NCI-H510A treated with DMSO at 0.1 percent for 48 hours (cell line): Measurements from ENCODE around the gene PHKB.

Experiments
- DNase-seq: peaks from one replicate; lab custom pipeline; 2025; lab: John Stamatoyannopoulos, UW

PHKB gene

GRCh38 chr16:47731252-47731651 is 270.1 kb downstream of the PHKB start:
- no peak for DNase-seq

GRCh38 chr16:47732122-47732521 is 271.0 kb downstream of the PHKB start:
- DNase-seq = no peak

- DNase-seq = no peak
Measured at GRCh38 chr16:47732523-47733111, 271.5 kb downstream of the PHKB start.

- peak; percentile 15 for DNase-seq
Measured at GRCh38 chr16:47734081-47734857, 273.1 kb downstream of the PHKB start.

- peak; percentile 60 for DNase-seq
Measured at GRCh38 chr16:47734987-47735594, 274.0 kb downstream of the PHKB start.

- DNase-seq = no peak
Measured at GRCh38 chr16:47750371-47750770, 289.2 kb downstream of the PHKB start.
